A549 (cell line): ENCODE results near the gene GTF2A2. TPM values are rescaled to one million over a fixed set of nuclear protein-coding genes. Genes with fewer than 3 reads are reported as not detected.

Experiments
- ATAC-seq, 2 experiments: fragments of 200-7000 bp in 1 of 2; fragments of >200 bp in 1 of 2; cut with Nextera tagmentation in 1 of 2; cut with Tn5 transposase in 1 of 2; 3 replicates each; pipeline versions ENCODE4 v1.8.0 to v1.9.1; 2018 to 2020; ENCODE audit warnings: mild to moderate bottlenecking in 1 of 2, moderate library complexity in 1 of 2
- CTCF ChIA-PET: fragments of 300-600 bp; sonication (Branson Sonifier 250); formaldehyde crosslinking; extraction: SDS; loops from one replicate; lab custom pipeline; 2021; ENCODE audit warnings: antibody characterized with exemption, inconsistent platforms; lab: Yijun Ruan, JAX
- POLR2A ChIA-PET: fragments of 350-600 bp; formaldehyde crosslinking; extraction: SDS; loops from one replicate; lab custom pipeline; 2021; ENCODE audit warnings: antibody characterized with exemption, inconsistent platforms; lab: Yijun Ruan, JAX
- DNase-seq, 2 experiments: peaks; one replicate each; pipeline versions ENCODE4 v3.0.0 to v3.0.0-alpha.2; 2011 to 2016; ENCODE audit warnings: low read depth in 1 of 2, low spot score in 1 of 2
- FAIRE-seq: peaks from 2 replicates; lab custom pipeline; 2011; peaks lifted over from hg19 to GRCh38; lab: Jason Lieb, UNC
- H3K27ac ChIP-seq, 2 experiments: fragments of >200 bp; sonication (Bioruptor Twin); formaldehyde crosslinking; 3 replicates each; pipeline ENCODE4 v1.5.1; 2016 to 2017
- H3K4me1 ChIP-seq: fragments of >200 bp; sonication (Bioruptor Twin); formaldehyde crosslinking; 3 replicates; pipeline ENCODE4 v1.6.1; 2016
- H3K4me2 ChIP-seq: fragments of >200 bp; sonication (Bioruptor Twin); formaldehyde crosslinking; 3 replicates; pipeline ENCODE4 v1.6.1; 2016
- H3K4me3 ChIP-seq: fragments of >200 bp; sonication (Bioruptor Twin); formaldehyde crosslinking; 3 replicates; pipeline ENCODE4 v1.5.1; 2016
- H3K9me3 ChIP-seq: fragments of >200 bp; sonication (Bioruptor Twin); formaldehyde crosslinking; 3 replicates; pipeline ENCODE4 v1.6.1; 2016
- ATOH8 ChIP-seq: fragments of 250-450 bp; sonication (Bioruptor Pico); IDR thresholded peaks from 2 replicates; pipeline ENCODE4 v1.5.0; 2020; ENCODE audit warnings: low read depth, mild to moderate bottlenecking, moderate library complexity
- BHLHE40 ChIP-seq: IDR thresholded peaks from 2 replicates; pipeline ENCODE4 v1.6.1; 2012; ENCODE audit warnings: low read depth, low read length, inconsistent platforms
- CBX2 ChIP-seq: fragments of 200-600 bp; sonication (generic); IDR thresholded peaks from 2 replicates; pipeline ENCODE4 v1.6.1; 2016; ENCODE audit warnings: low read depth, mild to moderate bottlenecking, borderline replicate concordance
- CBX8 ChIP-seq: fragments of 200-600 bp; sonication (generic); IDR thresholded peaks from 2 replicates; pipeline ENCODE4 v1.6.1; 2016
- CEBPB ChIP-seq, 2 experiments: fragments of >200 bp in 1 of 2; sonication (Bioruptor Twin) in 1 of 2; formaldehyde crosslinking in 1 of 2; IDR thresholded peaks; 2 replicates each; pipeline ENCODE4 v1.6.1; 2012 to 2016
- CHD2 ChIP-seq: fragments of 150-350 bp; IDR thresholded peaks from 2 replicates; pipeline ENCODE4 v1.6.1; 2014; ENCODE audit warnings: low read length; ENCODE audit not compliant: partially characterized antibody
- CHD4 ChIP-seq: fragments of 200-600 bp; sonication (generic); IDR thresholded peaks from 2 replicates; pipeline ENCODE4 v1.6.1; 2016; ENCODE audit warnings: antibody characterized with exemption, mild to moderate bottlenecking, borderline replicate concordance
- EHMT2 ChIP-seq: fragments of 200-600 bp; sonication (generic); IDR thresholded peaks from 2 replicates; pipeline ENCODE4 v1.6.1; 2016; ENCODE audit warnings: antibody characterized with exemption, low read depth, mild to moderate bottlenecking, moderate library complexity
- HES2 ChIP-seq: fragments of >200 bp; sonication (Bioruptor Twin); formaldehyde crosslinking; IDR thresholded peaks from 2 replicates; pipeline ENCODE4 v1.6.1; 2016
- HEYL ChIP-seq: fragments of 250-450 bp; sonication (Bioruptor Pico); IDR thresholded peaks from 2 replicates; pipeline ENCODE4 v1.8.0; 2021; ENCODE audit warnings: mild to moderate bottlenecking, moderate library complexity
- HOXA7 ChIP-seq: fragments of 250-450 bp; sonication (Bioruptor Pico); IDR thresholded peaks from 2 replicates; pipeline ENCODE4 v1.5.0; 2020; ENCODE audit warnings: mild to moderate bottlenecking, moderate library complexity
- HOXB5 ChIP-seq: fragments of 250-450 bp; sonication (Bioruptor Pico); IDR thresholded peaks from 2 replicates; pipeline ENCODE4 v1.5.0; 2020; ENCODE audit warnings: mild to moderate bottlenecking, moderate library complexity
- JUN ChIP-seq, 2 experiments: fragments of >200 bp; sonication (Bioruptor Twin); formaldehyde crosslinking; IDR thresholded peaks; 2 replicates in 1 of 2; 3 replicates in 1 of 2; pipeline ENCODE4 v1.6.1; 2016 to 2017
- JUNB ChIP-seq: fragments of >200 bp; sonication (Bioruptor Twin); formaldehyde crosslinking; IDR thresholded peaks from 2 replicates; pipeline ENCODE4 v1.6.1; 2016
- KDM1A ChIP-seq: fragments of 200-600 bp; sonication (generic); IDR thresholded peaks from 2 replicates; pipeline ENCODE4 v1.6.1; 2016; ENCODE audit warnings: low read depth, mild to moderate bottlenecking
- MAFK ChIP-seq: fragments of 450-650 bp; IDR thresholded peaks from 2 replicates; pipeline ENCODE4 v1.6.1; 2014; ENCODE audit not compliant: partially characterized antibody
- MAZ ChIP-seq: fragments of 150-350 bp; IDR thresholded peaks from 2 replicates; pipeline ENCODE4 v1.6.1; 2014; ENCODE audit warnings: antibody characterized with exemption, low read depth, low read length, borderline replicate concordance
- MYC ChIP-seq: IDR thresholded peaks from 2 replicates; pipeline ENCODE4 v1.6.1; 2012; ENCODE audit warnings: mild to moderate bottlenecking, inconsistent platforms, low read length, improper control_type of control experiment, borderline replicate concordance
- NFE2L2 ChIP-seq: fragments of 150-350 bp; conservative IDR thresholded peaks from 2 replicates; pipeline ENCODE4 v1.6.1; 2014; ENCODE audit warnings: low read length
- NPAS2 ChIP-seq: fragments of 250-450 bp; sonication (Bioruptor Pico); IDR thresholded peaks from 2 replicates; pipeline ENCODE4 v1.8.0; 2022; ENCODE audit warnings: mild to moderate bottlenecking, moderate library complexity, borderline replicate concordance
- NR3C1 ChIP-seq: fragments of >200 bp; sonication (Bioruptor Twin); formaldehyde crosslinking; IDR thresholded peaks from 3 replicates; pipeline ENCODE4 v1.6.1; 2017
- PBX3 ChIP-seq: IDR thresholded peaks from 2 replicates; pipeline ENCODE4 v1.6.1; 2012
- POLR2A ChIP-seq: IDR thresholded peaks from 2 replicates; pipeline ENCODE4 v1.6.1; 2012; ENCODE audit warnings: mild to moderate bottlenecking, low read length
- POLR2AphosphoS2 ChIP-seq: conservative IDR thresholded peaks from 2 replicates; pipeline ENCODE4 v1.6.1; 2012; ENCODE audit warnings: low read length, improper control_type of control experiment, inconsistent platforms
- RAD21 ChIP-seq, 2 experiments: fragments of >200 bp in 1 of 2; sonication (Bioruptor Twin) in 1 of 2; formaldehyde crosslinking in 1 of 2; IDR thresholded peaks in 1 of 2; conservative IDR thresholded peaks in 1 of 2; 2 replicates in 1 of 2; 3 replicates in 1 of 2; pipeline ENCODE4 v1.6.1; 2012 to 2018; ENCODE audit warnings: inconsistent platforms in 1 of 2
- RCOR1 ChIP-seq: fragments of 150-350 bp; IDR thresholded peaks from 2 replicates; pipeline ENCODE4 v1.6.1; 2014; ENCODE audit warnings: antibody characterized with exemption, low read length, low read depth
- RFX5 ChIP-seq: fragments of 450-650 bp; IDR thresholded peaks from 2 replicates; pipeline ENCODE4 v1.7.1; 2014; ENCODE audit warnings: antibody characterized with exemption, mild to moderate bottlenecking, moderate library complexity
- RNF2 ChIP-seq: fragments of 200-600 bp; sonication (generic); IDR thresholded peaks from 2 replicates; pipeline ENCODE4 v1.6.1; 2016; ENCODE audit warnings: low read depth, mild to moderate bottlenecking, antibody characterized with exemption, moderate library complexity, borderline replicate concordance
- SREBF2 ChIP-seq: fragments of 450-650 bp; IDR thresholded peaks from 2 replicates; pipeline ENCODE4 v1.6.1; 2014; ENCODE audit warnings: mild to moderate bottlenecking, moderate library complexity
- TFCP2L1 ChIP-seq: fragments of 250-450 bp; sonication (Bioruptor Pico); IDR thresholded peaks from 2 replicates; pipeline ENCODE4 v1.5.0; 2021; ENCODE audit warnings: mild to moderate bottlenecking
- ZFP36 ChIP-seq: fragments of 450-650 bp; IDR thresholded peaks from 2 replicates; pipeline ENCODE4 v1.6.1; 2014; ENCODE audit warnings: borderline replicate concordance; ENCODE audit not compliant: partially characterized antibody
- ZNF302 ChIP-seq: fragments of 250-450 bp; sonication (Bioruptor Pico); IDR thresholded peaks from 2 replicates; pipeline ENCODE4 v1.9.0; 2021; ENCODE audit warnings: inconsistent platforms, mild to moderate bottlenecking, moderate library complexity
- ZSCAN20 ChIP-seq: fragments of 250-450 bp; sonication (Bioruptor Pico); IDR thresholded peaks from 2 replicates; pipeline ENCODE4 v1.8.0; 2022; ENCODE audit warnings: mild to moderate bottlenecking, moderate library complexity
- WGBS: methylation state at CpG from one replicate; pipeline ENCODE4 v1.1.6; 2017; ENCODE audit errors: missing lambda C conversion rate; 5-methylcytosine and 5-hydroxymethylcytosine counted together
- polyA plus RNA-seq, 4 experiments: library from polyadenylated mRNA; depleted of rRNA in 3 of 4; stranded (reverse); fragments of >200 nt; fragmentation: RNase III in 1 of 4; extraction: RNeasy Plus Mini Kit Qiagen cat#74134 plus additional on column Dnase treatment in 1 of 4; gene quantifications; 2 replicates in 3 of 4; 3 replicates in 1 of 4; pipeline ENCODE4 v1.2.3, GENCODE V29; 2011 to 2017
- TF ChIP-seq, protein P1 (sequence below): IDR thresholded peaks from 2 replicates; pipeline ENCODE4 v1.6.1; 2012
- TF ChIP-seq, protein P2 (sequence below): fragments of 150-350 bp; IDR thresholded peaks from 2 replicates; pipeline ENCODE4 v1.6.1; 2014; ENCODE audit warnings: low read depth, mild to moderate bottlenecking, low read length

The GTF2A2 gene
- polyA plus RNA-seq, 2 of the 4 experiments (the other 2 are of a cell fraction), result 220 to 282 TPM

DNA sequence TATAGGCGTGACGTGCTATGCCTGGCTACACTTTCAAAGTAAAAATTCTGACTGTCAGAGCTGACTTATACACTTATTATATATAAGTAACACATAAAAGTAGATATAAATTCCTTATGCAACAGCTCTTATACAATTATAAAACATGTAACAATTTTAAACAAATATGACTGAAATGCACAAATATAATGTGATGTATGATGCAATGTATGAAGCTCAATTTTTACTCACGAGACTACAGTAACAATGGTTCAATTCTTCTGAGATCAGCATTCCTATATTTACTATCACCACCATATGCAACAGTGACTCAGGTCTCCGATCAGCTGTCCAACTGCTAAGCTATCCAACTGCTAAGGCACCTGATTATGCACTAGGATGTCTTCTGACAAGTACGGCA, 23.6 kb upstream of the GTF2A2 start:
- ChIA-PET CTCF (interaction anchor here (0.7 to 1.4 kb wide), 4 partner anchors 10 to 152 kb away, joined by 3 to 5 read pairs (median 4); no protein-coding TSS in a partner anchor), POLR2A (interaction anchor here (1.5 kb wide), 1 partner anchor 9 kb away, joined by 7 read pairs; the partner anchor contains the start of gene BNIP2)
- ATAC-seq (no peak), FAIRE-seq (no peak), DNase-seq (no peak)
- Histone ChIP-seq H3K4me3 (no peak overlapping the region), H3K9me3 (no peaks in the 10 kb centered on the region), H3K4me1 (peaks cover 11% of the 10 kb centered on the region), H3K27ac (no peak overlapping the region), H3K4me2 (no peak overlapping the region)
- WGBS, result 76% methylated on average over 4 of the region's 5 CpGs
- TF ChIP-seq SREBF2, result no peak
- TF ChIP-seq MAZ, result no peak
- TF ChIP-seq ZFP36, result no peak
- TF ChIP-seq, protein P1, sequence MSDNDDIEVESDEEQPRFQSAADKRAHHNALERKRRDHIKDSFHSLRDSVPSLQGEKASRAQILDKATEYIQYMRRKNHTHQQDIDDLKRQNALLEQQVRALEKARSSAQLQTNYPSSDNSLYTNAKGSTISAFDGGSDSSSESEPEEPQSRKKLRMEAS, result no peak
- TF ChIP-seq CBX8, result no peak
- no peak for TF ChIP-seq ATOH8 (CRISPR knock-in tag)
- no peak for TF ChIP-seq EHMT2
- no peak for TF ChIP-seq RFX5
- TF ChIP-seq CHD4, result no peak
- no peak for TF ChIP-seq ZSCAN20 (CRISPR knock-in tag)
- no peak for TF ChIP-seq MYC
- TF ChIP-seq HES2, result no peak
- no peak for TF ChIP-seq CEBPB (IDR thresholded peaks at IDR 0.05)
- TF ChIP-seq KDM1A, result no peak
- no peak for TF ChIP-seq HOXB5 (CRISPR knock-in tag)
- no peak for TF ChIP-seq RNF2
- TF ChIP-seq, protein P2, sequence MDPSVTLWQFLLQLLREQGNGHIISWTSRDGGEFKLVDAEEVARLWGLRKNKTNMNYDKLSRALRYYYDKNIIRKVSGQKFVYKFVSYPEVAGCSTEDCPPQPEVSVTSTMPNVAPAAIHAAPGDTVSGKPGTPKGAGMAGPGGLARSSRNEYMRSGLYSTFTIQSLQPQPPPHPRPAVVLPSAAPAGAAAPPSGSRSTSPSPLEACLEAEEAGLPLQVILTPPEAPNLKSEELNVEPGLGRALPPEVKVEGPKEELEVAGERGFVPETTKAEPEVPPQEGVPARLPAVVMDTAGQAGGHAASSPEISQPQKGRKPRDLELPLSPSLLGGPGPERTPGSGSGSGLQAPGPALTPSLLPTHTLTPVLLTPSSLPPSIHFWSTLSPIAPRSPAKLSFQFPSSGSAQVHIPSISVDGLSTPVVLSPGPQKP, result no peak
- no peak for TF ChIP-seq NR3C1

DNA sequence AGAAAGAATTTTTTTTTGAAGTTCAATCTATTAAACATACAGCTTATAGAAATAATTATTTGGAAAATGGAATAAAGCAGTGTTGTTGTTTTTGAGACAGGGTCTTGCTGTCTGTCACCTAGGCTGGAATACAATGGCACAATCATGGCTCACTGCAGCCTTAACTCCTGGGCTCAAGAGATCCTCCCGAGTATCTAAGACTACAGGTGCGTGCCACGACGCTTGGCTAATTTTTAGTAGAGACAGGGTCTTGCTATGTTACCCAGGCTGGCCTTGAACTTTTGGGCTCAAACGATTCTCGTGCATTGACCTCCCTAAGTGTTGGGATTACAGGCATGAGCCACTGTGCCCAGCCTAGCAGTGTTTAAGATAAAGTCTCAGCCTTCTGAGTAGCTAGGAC, 23.0 kb upstream of the GTF2A2 start:
- ChIA-PET POLR2A (interaction anchor here (0.7 to 1.5 kb wide), 2 partner anchors 9 to 32 kb away, joined by 3 to 7 read pairs; partner anchors contain the start of gene BNIP2), CTCF (interaction anchor here (0.7 to 1.4 kb wide), 5 partner anchors 9 to 152 kb away, joined by 3 to 5 read pairs (median 3); no protein-coding TSS in a partner anchor)
- WGBS, result 94% methylated on average over 6 of the region's 6 CpGs
- DNase-seq (no peak), ATAC-seq (peak in 1 of 2 experiments; percentile 36; a peak in 3 of 6 replicates), FAIRE-seq (no peak)
- Histone ChIP-seq H3K27ac (no peak overlapping the region), H3K4me2 (no peak overlapping the region), H3K9me3 (no peaks in the 10 kb centered on the region), H3K4me3 (no peak overlapping the region), H3K4me1 (peaks cover 7% of the 10 kb centered on the region; the same call in 2 of the 3 replicates)
- no peak for TF ChIP-seq PBX3
- no peak for TF ChIP-seq EHMT2
- no peak for TF ChIP-seq NPAS2 (CRISPR knock-in tag)
- TF ChIP-seq MAFK, result no peak
- no peak for TF ChIP-seq ZFP36
- TF ChIP-seq JUNB, result no peak
- no peak for TF ChIP-seq RFX5
- no peak for TF ChIP-seq HEYL (CRISPR knock-in tag)
- TF ChIP-seq CBX8, result no peak
- TF ChIP-seq POLR2AphosphoS2, result peak; percentile 80
- TF ChIP-seq CHD2, result no peak
- TF ChIP-seq TFCP2L1 (CRISPR knock-in tag), result 0 out of 2 replicates have a peak, but pooled peaks have one; percentile 28
- TF ChIP-seq NFE2L2, result no peak
- TF ChIP-seq JUN (IDR thresholded peaks at IDR 0.05), result no peak
- no peak for TF ChIP-seq CBX2
- TF ChIP-seq POLR2A, result no peak
- peak; percentile 55; the same call in 1 of the 2 replicates for TF ChIP-seq HOXA7 (CRISPR knock-in tag)
- TF ChIP-seq BHLHE40, result no peak
- TF ChIP-seq RCOR1, result no peak
- TF ChIP-seq ZNF302 (CRISPR knock-in tag), result no peak
- no peak for TF ChIP-seq RAD21 (conservative IDR thresholded peaks at IDR 0.05 in 1 of 2, IDR thresholded peaks at IDR 0.05 in 1 of 2)
